A673 (cell line): ENCODE measurements around the gene CARD11. TPM values are rescaled to one million over a fixed set of nuclear protein-coding genes. Genes with fewer than 3 reads are reported as not detected.

Experiments
- BruUV-seq: library from RNA; stranded (reverse); fragments of 400-500 nt; replicated peaks from 2 replicates; lab custom pipeline; 2021; lab: Mats Ljungman, UMichigan
- CTCF ChIA-PET: fragments of 300-600 bp; sonication (Branson Sonifier 250); formaldehyde crosslinking; loops from one replicate; lab custom pipeline; 2022; ENCODE audit warnings: antibody characterized with exemption; lab: Charles Lee
- POLR2A ChIA-PET: fragments of 300-600 bp; sonication (Branson Sonifier 250); formaldehyde crosslinking; loops from one replicate; lab custom pipeline; 2022; ENCODE audit warnings: antibody characterized with exemption; ENCODE audit not compliant: low non-redundant PET; lab: Charles Lee
- DNase-seq: peaks from one replicate; pipeline ENCODE4 v3.0.0-alpha.2; 2015; ENCODE audit warnings: low spot score
- H3K27ac ChIP-seq: fragments of 200-600 bp; sonication (generic); 2 replicates; pipeline ENCODE4 v1.5.1; 2016; ENCODE audit warnings: mixed run types, low read depth, mild to moderate bottlenecking, mixed read lengths, antibody characterized with exemption, low read length; ENCODE audit not compliant: poor library complexity, severe bottlenecking
- H3K27me3 ChIP-seq: fragments of 200-600 bp; sonication (generic); replicated peaks from 2 replicates; pipeline ENCODE4 v1.6.1; 2017; ENCODE audit warnings: mixed run types, low read depth, mild to moderate bottlenecking, mixed read lengths, antibody characterized with exemption, low read length; ENCODE audit not compliant: insufficient read depth, poor library complexity
- H3K36me3 ChIP-seq: fragments of 200-600 bp; sonication (generic); 2 replicates; pipeline ENCODE4 v1.6.1; 2016; ENCODE audit warnings: mixed run types, mild to moderate bottlenecking, mixed read lengths, antibody characterized with exemption, low read length; ENCODE audit not compliant: insufficient read depth, poor library complexity, severe bottlenecking
- H3K4me1 ChIP-seq: fragments of 200-600 bp; sonication (generic); 2 replicates; pipeline ENCODE4 v1.6.1; 2017; ENCODE audit warnings: mixed run types, mild to moderate bottlenecking, mixed read lengths, antibody characterized with exemption, low read length; ENCODE audit not compliant: insufficient read depth, poor library complexity, severe bottlenecking
- H3K4me3 ChIP-seq: fragments of 200-600 bp; sonication (generic); 2 replicates; pipeline ENCODE4 v1.5.1; 2016; ENCODE audit warnings: low read depth, mixed run types, mild to moderate bottlenecking, mixed read lengths, low read length; ENCODE audit not compliant: poor library complexity, severe bottlenecking
- H3K9me3 ChIP-seq: fragments of 200-600 bp; sonication (generic); 2 replicates; pipeline ENCODE4 v1.6.1; 2016; ENCODE audit warnings: mixed run types, low read depth, mild to moderate bottlenecking, mixed read lengths, antibody characterized with exemption, low read length; ENCODE audit not compliant: poor library complexity, severe bottlenecking
- CTCF ChIP-seq: fragments of 300-800, 200-600 bp; sonication (generic); conservative IDR thresholded peaks from 2 replicates; pipeline ENCODE4 v1.5.1; 2017; ENCODE audit warnings: low read depth, mild to moderate bottlenecking, antibody characterized with exemption, low read length, moderate library complexity, mixed read lengths
- EZH2 ChIP-seq: fragments of 200-600 bp; sonication (generic); IDR thresholded peaks from 2 replicates; pipeline ENCODE4 v1.6.1; 2017; ENCODE audit warnings: borderline replicate concordance, low read depth, mild to moderate bottlenecking, mixed read lengths, antibody characterized with exemption, low read length; ENCODE audit not compliant: poor library complexity, severe bottlenecking
- intact Hi-C: fragments of 100-400 bp; cut with micrococcal nuclease; formaldehyde crosslinking; loops from one replicate; pipeline ENCODE4 v1.10.0; 2022; ENCODE audit not compliant: unreplicated experiment
- total RNA-seq: library from RNA; stranded (reverse); gene quantifications from 2 replicates; pipeline ENCODE4 v1.2.3, GENCODE V29; 2021

Gene CARD11
- total RNA-seq, 1 experiment from 2014 or later = 1.8 TPM

- ChIA-PET POLR2A (no interaction called here), CTCF (no interaction called here)
- H3K27me3 ChIP-seq = peaks cover 11% of the 10 kb centered on the region
- TF ChIP-seq CTCF (no peak), EZH2 (no peak)
- H3K4me3 ChIP-seq = no peak overlapping the region
- no peak overlapping the region for H3K27ac ChIP-seq
- intact Hi-C loops = no loop called here
- no TSS peak for BruUV-seq
- H3K4me1 ChIP-seq = no peaks in the 10 kb centered on the region
- no peak for DNase-seq
- no peaks in the 10 kb centered on the region for H3K36me3 ChIP-seq
- no peaks in the 10 kb centered on the region for H3K9me3 ChIP-seq
These were observed 128.6 kb downstream of the CARD11 start for GRCh38 chr7:2915023-2915422.

GRCh38 chr7:2913760-2914387 is 129.8 kb downstream of the CARD11 start:
- Histone ChIP-seq H3K4me3 (no peak overlapping the region), H3K27me3 (peaks cover 11% of the 10 kb centered on the region), H3K9me3 (no peaks in the 10 kb centered on the region), H3K27ac (no peak overlapping the region), H3K4me1 (no peaks in the 10 kb centered on the region), H3K36me3 (no peaks in the 10 kb centered on the region)
- intact Hi-C loops = no loop called here
- POLR2A ChIA-PET = no interaction called here
- TF ChIP-seq EZH2 = no peak
- no peak for TF ChIP-seq CTCF
- no TSS peak for BruUV-seq
- CTCF ChIA-PET = no interaction called here
- no peak for DNase-seq

- Histone ChIP-seq H3K4me3 (no peak overlapping the region), H3K27ac (no peak overlapping the region), H3K9me3 (no peaks in the 10 kb centered on the region), H3K4me1 (no peaks in the 10 kb centered on the region), H3K36me3 (no peaks in the 10 kb centered on the region), H3K27me3 (peaks cover 11% of the 10 kb centered on the region)
- TF ChIP-seq EZH2 (no peak), CTCF (no peak)
- BruUV-seq = no TSS peak
- ChIA-PET CTCF (no interaction called here), POLR2A (no interaction called here)
- intact Hi-C loops = no loop called here
- no peak for DNase-seq
These were observed 130.8 kb downstream of the CARD11 start for GRCh38 chr7:2912684-2913439.
